Skin epidermis (tissue), 12 donors: ENCODE results near the gene NUP133.
A peak's percentile ranks its signal among the peaks of the same experiment; 100 is the strongest.
"Not testable (repeated sequence)": the region's sequence is repeated elsewhere in the genome, so short reads cannot be mapped to it uniquely, and the experiment has no call there.

Experiments
- H3K27ac ChIP-seq, 21 experiments: fragments of 200-600 bp; sonication (generic) in 11 of 21; one replicate each; pipeline ENCODE4 v1.5.0; 2020; ENCODE audit warnings: mild to moderate bottlenecking in 3 of 21, inconsistent platforms in 2 of 21, moderate library complexity in 2 of 21
- H3K4me3 ChIP-seq, 7 experiments: fragments of 200-600 bp; sonication (generic) in 2 of 7; one replicate each; pipeline ENCODE4 v1.5.0; 2020; ENCODE audit warnings: inconsistent platforms in 2 of 7, mild to moderate bottlenecking in 2 of 7, moderate library complexity in 1 of 7

NUP133 gene

GRCh38 chr1:229428256-229428655, 79.9 kb downstream of the NUP133 start:
- H3K4me3 ChIP-seq = no peak overlapping the region

GRCh38 chr1:229427572-229427971, 80.6 kb downstream of the NUP133 start:
- H3K27ac ChIP-seq = no peak overlapping the region
- H3K4me3 ChIP-seq = no peak overlapping the region

More at GRCh38 chr1:229428256-229428655, 79.9 kb downstream of the NUP133 start:
- no peak overlapping the region for H3K27ac ChIP-seq

- Histone ChIP-seq H3K27ac (no peak overlapping the region), H3K4me3 (no peak overlapping the region)
These were observed 82.5 kb downstream of the NUP133 start for GRCh38 chr1:229425564-229426159.

GRCh38 chr1:229420765-229421164, 87.4 kb downstream of the NUP133 start:
- H3K4me3 ChIP-seq = no peak overlapping the region
- no peak overlapping the region for H3K27ac ChIP-seq

- no peak overlapping the region for H3K27ac ChIP-seq
These were observed 87.9 kb downstream of the NUP133 start for GRCh38 chr1:229420224-229420623.

GRCh38 chr1:229418586-229418985, 89.6 kb downstream of the NUP133 start:
- not testable (repeated sequence) for H3K27ac ChIP-seq

More at GRCh38 chr1:229420224-229420623, 87.9 kb downstream of the NUP133 start:
- H3K4me3 ChIP-seq = no peak overlapping the region

GRCh38 chr1:229412810-229413209, 95.3 kb downstream of the NUP133 start:
- not testable (repeated sequence) for H3K27ac ChIP-seq, H3K4me3 ChIP-seq

More at GRCh38 chr1:229418586-229418985, 89.6 kb downstream of the NUP133 start:
- H3K4me3 ChIP-seq = not testable (repeated sequence)

GRCh38 chr1:229412056-229412455, 96.1 kb downstream of the NUP133 start:
- H3K4me3 ChIP-seq = no peak overlapping the region
- no peak overlapping the region for H3K27ac ChIP-seq

GRCh38 chr1:229411434-229412055, 96.6 kb downstream of the NUP133 start:
- Histone ChIP-seq H3K27ac (no peak overlapping the region), H3K4me3 (no peak overlapping the region)

GRCh38 chr1:229410692-229411433, 97.3 kb downstream of the NUP133 start:
- no peak overlapping the region for H3K27ac ChIP-seq
- no peak overlapping the region for H3K4me3 ChIP-seq

- Histone ChIP-seq H3K27ac (no peak overlapping the region), H3K4me3 (no peak overlapping the region)
These were observed 97.8 kb downstream of the NUP133 start for GRCh38 chr1:229410370-229410691.

- H3K27ac ChIP-seq = no peak overlapping the region
- H3K4me3 ChIP-seq = no peak overlapping the region
These were observed 98.3 kb downstream of the NUP133 start for GRCh38 chr1:229409616-229410369.

- no peak overlapping the region for H3K27ac ChIP-seq
- no peak overlapping the region for H3K4me3 ChIP-seq
These were observed 99.6 kb downstream of the NUP133 start for GRCh38 chr1:229408458-229409037.

- Histone ChIP-seq H3K27ac (no peak overlapping the region), H3K4me3 (peak overlapping the region in 4 of 7 experiments; percentile 5 to 16 (median 8))
These were observed 100.7 kb downstream of the NUP133 start for GRCh38 chr1:229407206-229408026.

- Histone ChIP-seq H3K4me3 (no peak overlapping the region), H3K27ac (no peak overlapping the region)
These were observed 101.3 kb downstream of the NUP133 start for GRCh38 chr1:229406798-229407197.

- H3K4me3 ChIP-seq = no peak overlapping the region
- H3K27ac ChIP-seq = no peak overlapping the region
These were observed 104.6 kb downstream of the NUP133 start for GRCh38 chr1:229403573-229403972.

GRCh38 chr1:229402993-229403392, 105.1 kb downstream of the NUP133 start:
- Histone ChIP-seq H3K4me3 (no peak overlapping the region), H3K27ac (no peak overlapping the region)

GRCh38 chr1:229402329-229402728, 105.8 kb downstream of the NUP133 start:
- H3K4me3 ChIP-seq, H3K27ac ChIP-seq: not testable (repeated sequence)

GRCh38 chr1:229397762-229398161, 110.4 kb downstream of the NUP133 start:
- Histone ChIP-seq H3K27ac (no peak overlapping the region), H3K4me3 (no peak overlapping the region)
